K562 (cell line): Measurements from ENCODE around the gene KPNB1.

Experiments used
- SREBF2 ChIP-seq: sonication (generic); formaldehyde crosslinking; IDR thresholded peaks from 2 replicates; pipeline ENCODE4 v1.4.0; 2020; ENCODE audit warnings: mild to moderate bottlenecking, missing genetic modification reagents
- TF ChIP-seq, protein P1 (sequence below), 3 experiments: fragments of 200-800 bp in 1 of 3; fragments of 250-450 bp in 1 of 3; fragments of 450-650 bp in 1 of 3; sonication (Bioruptor Pico) in 1 of 3; sonication (Bioruptor generic) in 1 of 3; formaldehyde crosslinking in 1 of 3; IDR thresholded peaks; 2 replicates each; pipeline versions ENCODE4 v1.6.1 to v1.8.0; 2016 to 2022; ENCODE audit warnings: mild to moderate bottlenecking in 2 of 3, missing genetic modification characterization in 2 of 3, missing compliant biosample characterization in 1 of 3, moderate library complexity in 1 of 3
- TF ChIP-seq, protein P2 (sequence below): fragments of 450-650 bp; formaldehyde crosslinking; IDR thresholded peaks from 2 replicates; pipeline ENCODE4 v1.4.0; 2022; ENCODE audit warnings: missing genetic modification characterization

DNA sequence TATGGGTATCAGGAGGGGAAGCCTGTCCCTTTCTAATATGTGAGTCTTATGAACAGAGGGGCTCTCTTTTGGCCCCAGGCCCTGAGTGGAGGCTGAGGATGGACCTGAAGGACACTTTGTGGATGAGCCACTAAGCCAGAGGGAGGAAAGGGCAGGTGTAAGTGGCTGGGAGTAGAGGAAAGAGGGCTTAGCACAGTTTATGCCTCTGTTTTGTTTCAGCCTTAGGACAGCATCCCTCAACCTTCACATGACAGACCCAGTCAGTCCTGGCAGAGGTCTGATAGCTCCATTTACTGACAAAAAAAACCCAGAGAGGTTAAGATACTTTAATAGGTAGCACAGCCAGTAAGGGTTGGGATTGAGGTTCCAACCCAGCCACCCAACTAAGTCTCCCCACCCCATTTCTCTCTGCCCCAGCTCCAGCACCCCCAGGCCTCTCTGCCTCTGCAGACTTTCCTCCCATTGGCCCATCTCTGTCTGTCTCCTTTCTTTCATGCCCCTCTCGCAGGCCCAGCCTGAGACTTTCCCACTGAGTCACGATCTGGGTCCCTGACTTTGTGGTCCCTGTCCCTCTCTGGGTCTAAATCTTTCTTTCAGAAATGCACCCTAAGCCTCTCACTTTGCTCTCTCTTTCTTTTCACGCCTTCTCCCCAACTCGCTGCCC, 78.6 kb downstream of the KPNB1 start:
- TF ChIP-seq, protein P1, sequence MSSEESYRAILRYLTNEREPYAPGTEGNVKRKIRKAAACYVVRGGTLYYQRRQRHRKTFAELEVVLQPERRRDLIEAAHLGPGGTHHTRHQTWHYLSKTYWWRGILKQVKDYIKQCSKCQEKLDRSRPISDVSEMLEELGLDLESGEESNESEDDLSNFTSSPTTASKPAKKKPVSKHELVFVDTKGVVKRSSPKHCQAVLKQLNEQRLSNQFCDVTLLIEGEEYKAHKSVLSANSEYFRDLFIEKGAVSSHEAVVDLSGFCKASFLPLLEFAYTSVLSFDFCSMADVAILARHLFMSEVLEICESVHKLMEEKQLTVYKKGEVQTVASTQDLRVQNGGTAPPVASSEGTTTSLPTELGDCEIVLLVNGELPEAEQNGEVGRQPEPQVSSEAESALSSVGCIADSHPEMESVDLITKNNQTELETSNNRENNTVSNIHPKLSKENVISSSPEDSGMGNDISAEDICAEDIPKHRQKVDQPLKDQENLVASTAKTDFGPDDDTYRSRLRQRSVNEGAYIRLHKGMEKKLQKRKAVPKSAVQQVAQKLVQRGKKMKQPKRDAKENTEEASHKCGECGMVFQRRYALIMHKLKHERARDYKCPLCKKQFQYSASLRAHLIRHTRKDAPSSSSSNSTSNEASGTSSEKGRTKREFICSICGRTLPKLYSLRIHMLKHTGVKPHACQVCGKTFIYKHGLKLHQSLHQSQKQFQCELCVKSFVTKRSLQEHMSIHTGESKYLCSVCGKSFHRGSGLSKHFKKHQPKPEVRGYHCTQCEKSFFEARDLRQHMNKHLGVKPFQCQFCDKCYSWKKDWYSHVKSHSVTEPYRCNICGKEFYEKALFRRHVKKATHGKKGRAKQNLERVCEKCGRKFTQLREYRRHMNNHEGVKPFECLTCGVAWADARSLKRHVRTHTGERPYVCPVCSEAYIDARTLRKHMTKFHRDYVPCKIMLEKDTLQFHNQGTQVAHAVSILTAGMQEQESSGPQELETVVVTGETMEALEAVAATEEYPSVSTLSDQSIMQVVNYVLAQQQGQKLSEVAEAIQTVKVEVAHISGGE (CRISPR knock-in tag; IDR thresholded peaks at IDR 0.05), result no peak
- TF ChIP-seq, protein P2, sequence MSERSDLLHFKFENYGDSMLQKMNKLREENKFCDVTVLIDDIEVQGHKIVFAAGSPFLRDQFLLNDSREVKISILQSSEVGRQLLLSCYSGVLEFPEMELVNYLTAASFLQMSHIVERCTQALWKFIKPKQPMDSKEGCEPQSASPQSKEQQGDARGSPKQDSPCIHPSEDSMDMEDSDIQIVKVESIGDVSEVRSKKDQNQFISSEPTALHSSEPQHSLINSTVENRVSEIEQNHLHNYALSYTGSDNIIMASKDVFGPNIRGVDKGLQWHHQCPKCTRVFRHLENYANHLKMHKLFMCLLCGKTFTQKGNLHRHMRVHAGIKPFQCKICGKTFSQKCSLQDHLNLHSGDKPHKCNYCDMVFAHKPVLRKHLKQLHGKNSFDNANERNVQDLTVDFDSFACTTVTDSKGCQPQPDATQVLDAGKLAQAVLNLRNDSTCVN (CRISPR knock-in tag), result no peak
- no peak for TF ChIP-seq SREBF2
